A673 (cell line): Measurements from ENCODE around the gene TMPRSS6.

ENCODE experiments used
- EZH2 ChIP-seq: fragments of 200-600 bp; sonication (generic); IDR thresholded peaks from 2 replicates; pipeline ENCODE4 v1.6.1; 2017; ENCODE audit warnings: borderline replicate concordance, low read depth, mild to moderate bottlenecking, mixed read lengths, antibody characterized with exemption, low read length; ENCODE audit not compliant: poor library complexity, severe bottlenecking
- TF ChIP-seq, protein P1 (sequence below): fragments of 300-800, 200-600 bp; sonication (generic); conservative IDR thresholded peaks from 2 replicates; pipeline ENCODE4 v1.5.1; 2017; ENCODE audit warnings: low read depth, mild to moderate bottlenecking, antibody characterized with exemption, low read length, moderate library complexity, mixed read lengths

DNA sequence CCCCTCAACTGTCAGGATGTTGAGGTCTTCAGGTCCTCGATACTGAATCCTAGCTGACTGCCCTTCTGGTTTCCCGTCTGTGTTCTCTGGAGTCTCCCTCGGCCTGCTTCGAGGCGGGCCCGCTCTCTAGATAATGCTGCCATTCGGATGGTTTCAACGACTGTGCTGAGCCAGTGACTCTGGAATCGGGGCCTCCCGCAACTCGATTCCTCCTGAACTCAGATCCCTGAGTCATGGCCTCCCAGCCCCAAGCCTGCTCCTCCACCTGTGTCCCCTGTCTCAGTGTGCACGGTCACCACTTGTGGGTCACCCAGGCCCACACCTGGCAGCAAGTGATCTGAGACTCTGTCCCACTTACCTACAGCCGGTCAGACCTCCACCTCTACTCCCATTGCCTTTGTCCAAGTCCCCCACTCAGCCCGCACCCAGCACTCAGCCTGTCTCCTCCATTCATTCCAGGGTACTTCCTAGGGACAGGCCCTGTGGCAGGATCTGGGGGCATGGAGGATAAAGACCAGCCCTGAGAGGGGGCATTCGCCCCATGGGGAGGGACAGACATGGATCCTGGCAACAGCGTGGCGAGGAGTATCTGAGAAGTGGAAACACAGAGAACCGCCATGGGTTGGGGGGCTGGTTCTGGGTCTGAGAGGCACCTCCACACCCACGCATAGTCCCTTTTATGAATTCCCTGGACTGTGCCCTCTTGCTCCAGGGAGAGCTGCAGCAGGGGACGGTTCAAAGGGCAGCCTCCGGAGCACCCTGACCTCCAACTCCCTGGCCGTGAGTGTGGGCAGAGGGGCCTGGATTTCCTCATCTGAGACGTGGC is 75.7 kb downstream of the TMPRSS6 start:
- TF ChIP-seq, protein P1, sequence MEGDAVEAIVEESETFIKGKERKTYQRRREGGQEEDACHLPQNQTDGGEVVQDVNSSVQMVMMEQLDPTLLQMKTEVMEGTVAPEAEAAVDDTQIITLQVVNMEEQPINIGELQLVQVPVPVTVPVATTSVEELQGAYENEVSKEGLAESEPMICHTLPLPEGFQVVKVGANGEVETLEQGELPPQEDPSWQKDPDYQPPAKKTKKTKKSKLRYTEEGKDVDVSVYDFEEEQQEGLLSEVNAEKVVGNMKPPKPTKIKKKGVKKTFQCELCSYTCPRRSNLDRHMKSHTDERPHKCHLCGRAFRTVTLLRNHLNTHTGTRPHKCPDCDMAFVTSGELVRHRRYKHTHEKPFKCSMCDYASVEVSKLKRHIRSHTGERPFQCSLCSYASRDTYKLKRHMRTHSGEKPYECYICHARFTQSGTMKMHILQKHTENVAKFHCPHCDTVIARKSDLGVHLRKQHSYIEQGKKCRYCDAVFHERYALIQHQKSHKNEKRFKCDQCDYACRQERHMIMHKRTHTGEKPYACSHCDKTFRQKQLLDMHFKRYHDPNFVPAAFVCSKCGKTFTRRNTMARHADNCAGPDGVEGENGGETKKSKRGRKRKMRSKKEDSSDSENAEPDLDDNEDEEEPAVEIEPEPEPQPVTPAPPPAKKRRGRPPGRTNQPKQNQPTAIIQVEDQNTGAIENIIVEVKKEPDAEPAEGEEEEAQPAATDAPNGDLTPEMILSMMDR: no peak
- TF ChIP-seq EZH2: no peak
